HepG2 (cell line): ENCODE measurements around the gene SPPL2B. TPM values are rescaled to one million over a fixed set of nuclear protein-coding genes. Genes with fewer than 3 reads are reported as not detected.

Experiments
- ATAC-seq: fragments of 200-7000 bp; cut with Tn5 transposase; 3 replicates; pipeline ENCODE4 v1.9.1; 2020; ENCODE audit warnings: mild to moderate bottlenecking, moderate library complexity
- BruUV-seq: library from RNA; stranded (reverse); fragments of 400-500 nt; replicated peaks from 2 replicates; lab custom pipeline; 2021; lab: Mats Ljungman, UMichigan
- CTCF ChIA-PET: fragments of 300-600 bp; formaldehyde crosslinking; extraction: SDS; loops from one replicate; lab custom pipeline; 2021; ENCODE audit warnings: low total read pairs, inconsistent platforms, low intra/inter-chr PET ratio; lab: Yijun Ruan, JAX
- POLR2A ChIA-PET: fragments of 350-600 bp; sonication (Branson Sonifier 250); formaldehyde crosslinking; loops from one replicate; lab custom pipeline; 2020; ENCODE audit warnings: antibody characterized with exemption, inconsistent platforms; lab: Yijun Ruan, JAX
- DNase-seq: peaks from one replicate; pipeline ENCODE4 v3.0.0-alpha.2; 2015; ENCODE audit warnings: low spot score
- FAIRE-seq: peaks from 3 replicates; lab custom pipeline; 2011; peaks lifted over from hg19 to GRCh38; lab: Jason Lieb, UNC
- H2AFZ ChIP-seq: one replicate; pipeline ENCODE4 v1.6.1; 2011; ENCODE audit warnings: low read length, inconsistent platforms
- H3K27ac ChIP-seq: fragments of 300-600 bp; 3 replicates; pipeline ENCODE4 v1.8.0; 2011; ENCODE audit warnings: mixed run types, mild to moderate bottlenecking, mixed read lengths, low read length, inconsistent platforms; ENCODE audit not compliant: insufficient read depth; ENCODE audit errors: extremely low read length
- H3K27me3 ChIP-seq, 2 experiments: fragments of 200-600 bp in 1 of 2; 2 replicates in 1 of 2; 3 replicates in 1 of 2; pipeline versions ENCODE4 v1.6.0 to v1.8.0; 2011; ENCODE audit warnings: low read length in 2 of 2, mild to moderate bottlenecking in 2 of 2, moderate library complexity in 2 of 2, inconsistent platforms in 1 of 2; ENCODE audit not compliant: insufficient read depth in 2 of 2, control insufficient read depth in 1 of 2
- H3K36me3 ChIP-seq, 2 experiments: fragments of 200-600 bp in 1 of 2; replicated peaks in 1 of 2; 2 replicates in 1 of 2; 3 replicates in 1 of 2; pipeline versions ENCODE4 v1.5.1 to v1.8.0; 2011; ENCODE audit warnings: low read length in 2 of 2, inconsistent platforms in 1 of 2; ENCODE audit not compliant: insufficient read depth in 2 of 2, control insufficient read depth in 1 of 2
- H3K4me1 ChIP-seq: 2 replicates; pipeline ENCODE4 v1.5.1; 2012; ENCODE audit warnings: low read length, inconsistent platforms; ENCODE audit not compliant: insufficient read depth
- H3K4me2 ChIP-seq: 2 replicates; pipeline ENCODE4 v1.6.0; 2011; ENCODE audit warnings: low read depth, low read length, inconsistent platforms
- H3K4me3 ChIP-seq, 3 experiments: fragments of 200-600 bp in 1 of 3; sonication (generic), shearing (Covaris generic) in 1 of 3; replicated peaks in 1 of 3; 2 replicates each; pipeline ENCODE4 v1.5.1; 2011 to 2016; ENCODE audit warnings: low read length in 3 of 3, inconsistent platforms in 2 of 3, low read depth in 2 of 3, mild to moderate bottlenecking in 2 of 3, control low read depth in 1 of 3, mixed read lengths in 1 of 3; ENCODE audit not compliant: insufficient read depth in 1 of 3
- H3K79me2 ChIP-seq: one replicate; pipeline ENCODE4 v1.6.1; 2011; ENCODE audit warnings: low read length, inconsistent platforms; ENCODE audit not compliant: insufficient read depth
- H3K9ac ChIP-seq: 2 replicates; pipeline ENCODE4 v1.6.0; 2011; ENCODE audit warnings: mild to moderate bottlenecking, low read depth, low read length, inconsistent platforms; ENCODE audit not compliant: insufficient read depth
- H3K9me3 ChIP-seq: 2 replicates; pipeline ENCODE4 v1.5.1; 2012; ENCODE audit warnings: mild to moderate bottlenecking, low read length
- H4K20me1 ChIP-seq: 2 replicates; pipeline ENCODE4 v1.6.0; 2011; ENCODE audit warnings: inconsistent platforms, mild to moderate bottlenecking, low read length, moderate library complexity; ENCODE audit not compliant: insufficient read depth
- ZNF552 ChIP-seq: sonication (generic); formaldehyde crosslinking; IDR thresholded peaks from 2 replicates; pipeline ENCODE4 v1.9.0; 2022; ENCODE audit warnings: missing genetic modification reagents, mild to moderate bottlenecking, borderline replicate concordance
- WGBS: methylation state at CpG from one replicate; pipeline ENCODE4 v1.1.6; 2017; ENCODE audit warnings: low lambda C conversion rate; 5-methylcytosine and 5-hydroxymethylcytosine counted together
- in situ Hi-C: cut with HindIII; loops from 2 replicates; pipeline ENCODE4 v1.10.0; 2017; ENCODE audit warnings: low pct_unique_long_range_greater_than_20kb; ENCODE audit not compliant: extremely low pct_ligation_motif_present
- intact Hi-C: fragments of 100-400 bp; cut with micrococcal nuclease; formaldehyde crosslinking; loops from one replicate; pipeline ENCODE4 v1.10.0; 2022; ENCODE audit not compliant: unreplicated experiment
- polyA plus RNA-seq, 8 experiments: library from polyadenylated mRNA; depleted of rRNA in 3 of 8; stranded (reverse) in 7 of 8; unstranded in 1 of 8; fragments of >200 nt; fragmentation: Illumina TruSeq in 4 of 8; extraction: Trizol in 4 of 8; gene quantifications; 2 replicates each; pipeline versions ENCODE4 v1.2.1 to v1.2.3, GENCODE V29; 2011 to 2016; ENCODE audit warnings: low read depth in 4 of 8, missing spikeins in 1 of 8, mixed read lengths in 1 of 8; ENCODE audit not compliant: insufficient read depth in 1 of 8
- total RNA-seq, 5 experiments: library from RNA; depleted of rRNA; stranded (reverse); fragments of >200 nt; fragmentation: Illumina TruSeq; extraction: Trizol; gene quantifications; 2 replicates each; pipeline ENCODE4 v1.2.3, GENCODE V29; 2016; ENCODE audit warnings: low read depth in 1 of 5
- TF ChIP-seq, protein P1 (sequence below): sonication (generic); formaldehyde crosslinking; IDR thresholded peaks from 2 replicates; pipeline ENCODE4 v1.5.0; 2020; ENCODE audit warnings: mild to moderate bottlenecking, missing genetic modification reagents
- TF ChIP-seq, protein P2 (sequence below), 2 experiments: fragments of 450-650 bp in 1 of 2; sonication (generic) in 1 of 2; formaldehyde crosslinking in 1 of 2; IDR thresholded peaks; 2 replicates each; pipeline versions ENCODE4 v1.6.1 to v1.8.0; 2016 to 2022; ENCODE audit warnings: antibody characterized with exemption in 1 of 2, mild to moderate bottlenecking in 1 of 2, missing genetic modification reagents in 1 of 2

Gene SPPL2B
- total and polyA plus RNA-seq, 2 of the 13 experiments (the other 11 are each of a cell fraction or from before 2014, with no cell fraction given): 14.9 to 15.2 TPM

DNA sequence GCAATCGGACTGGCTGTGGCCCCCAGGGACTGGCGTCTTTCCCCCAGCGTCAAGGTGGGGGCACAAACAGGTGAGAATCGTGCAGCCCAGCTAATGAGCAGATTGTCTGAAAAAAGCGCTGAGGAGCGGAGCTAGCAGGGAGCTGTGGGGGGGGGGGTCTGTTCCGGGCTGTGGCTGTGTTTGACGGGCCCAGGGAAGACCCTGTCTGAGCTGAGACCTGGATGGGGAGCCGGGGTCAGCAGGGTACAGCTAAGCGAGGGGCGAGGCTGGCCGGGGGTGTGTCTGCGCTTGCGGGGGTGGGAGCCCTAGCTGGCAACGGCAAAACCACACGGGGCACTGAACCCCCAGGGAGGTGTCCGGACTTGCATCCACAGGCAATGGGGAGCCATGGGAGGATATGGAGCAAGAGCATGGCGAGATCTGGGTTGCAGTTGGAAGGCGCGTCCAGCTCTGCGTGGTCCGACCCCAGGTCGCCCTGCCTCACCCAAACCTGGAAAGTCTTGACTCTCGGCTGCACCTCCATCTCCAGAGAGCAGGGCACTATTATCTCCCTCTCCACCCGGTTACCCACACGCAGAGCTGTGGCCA lies 25.2 kb upstream of the SPPL2B start (continued):
- TF ChIP-seq, protein P1, sequence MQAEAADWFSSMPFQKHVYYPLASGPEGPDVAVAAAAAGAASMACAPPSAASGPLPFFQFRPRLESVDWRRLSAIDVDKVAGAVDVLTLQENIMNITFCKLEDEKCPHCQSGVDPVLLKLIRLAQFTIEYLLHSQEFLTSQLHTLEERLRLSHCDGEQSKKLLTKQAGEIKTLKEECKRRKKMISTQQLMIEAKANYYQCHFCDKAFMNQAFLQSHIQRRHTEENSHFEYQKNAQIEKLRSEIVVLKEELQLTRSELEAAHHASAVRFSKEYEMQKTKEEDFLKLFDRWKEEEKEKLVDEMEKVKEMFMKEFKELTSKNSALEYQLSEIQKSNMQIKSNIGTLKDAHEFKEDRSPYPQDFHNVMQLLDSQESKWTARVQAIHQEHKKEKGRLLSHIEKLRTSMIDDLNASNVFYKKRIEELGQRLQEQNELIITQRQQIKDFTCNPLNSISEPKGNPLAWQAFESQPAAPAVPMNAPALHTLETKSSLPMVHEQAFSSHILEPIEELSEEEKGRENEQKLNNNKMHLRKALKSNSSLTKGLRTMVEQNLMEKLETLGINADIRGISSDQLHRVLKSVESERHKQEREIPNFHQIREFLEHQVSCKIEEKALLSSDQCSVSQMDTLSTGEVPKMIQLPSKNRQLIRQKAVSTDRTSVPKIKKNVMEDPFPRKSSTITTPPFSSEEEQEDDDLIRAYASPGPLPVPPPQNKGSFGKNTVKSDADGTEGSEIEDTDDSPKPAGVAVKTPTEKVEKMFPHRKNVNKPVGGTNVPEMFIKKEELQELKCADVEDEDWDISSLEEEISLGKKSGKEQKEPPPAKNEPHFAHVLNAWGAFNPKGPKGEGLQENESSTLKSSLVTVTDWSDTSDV (CRISPR knock-in tag): no peak
- TF ChIP-seq, all 625 proteins: peak for 1

DNA sequence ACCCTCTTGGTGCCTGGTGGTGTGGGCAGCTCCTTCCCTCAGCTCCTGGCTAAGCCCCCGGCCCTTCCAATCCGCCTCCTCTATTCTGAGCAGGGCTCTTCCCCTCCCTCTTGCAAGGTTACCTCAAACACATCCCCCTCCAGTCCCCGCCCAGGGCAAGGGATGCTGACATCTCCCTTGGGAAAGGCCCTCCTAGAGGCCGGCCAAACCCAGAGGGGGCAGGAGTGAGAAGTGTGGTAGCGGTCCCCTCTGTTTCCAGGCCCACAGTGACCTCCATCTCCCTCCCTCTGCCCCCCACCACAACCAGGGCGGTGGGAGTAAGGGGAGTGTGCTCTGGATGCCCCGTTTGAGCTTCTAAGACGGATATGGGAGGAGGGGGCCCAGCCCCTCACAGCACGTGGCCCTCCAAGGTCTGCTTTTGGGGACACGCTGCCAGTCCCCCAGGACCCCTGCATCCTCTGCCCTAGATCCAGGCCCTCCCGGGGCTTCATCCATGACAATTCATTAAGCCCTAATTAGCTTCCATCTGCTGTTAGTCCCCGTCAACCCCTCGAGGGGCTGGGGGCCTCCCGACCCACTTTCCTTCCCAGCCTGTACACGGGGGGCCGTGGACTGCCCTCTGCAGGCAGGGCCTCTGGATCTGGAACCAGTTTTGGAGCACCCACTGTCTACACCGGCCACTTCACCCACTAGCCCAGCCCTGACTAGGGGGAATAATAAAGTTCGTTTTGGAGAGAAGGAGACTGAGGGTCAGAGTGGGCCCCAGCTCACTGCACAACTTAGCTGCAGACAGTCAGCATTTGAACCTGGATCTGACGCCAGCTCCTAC lies 22.8 kb upstream of the SPPL2B start:
- BruUV-seq: no TSS peak
- H4K20me1 ChIP-seq: no peaks in the 10 kb centered on the region
- CTCF ChIA-PET: no interaction called here
- peaks cover 9 to 72% of the 10 kb centered on the region in 2 experiments for H3K27me3 ChIP-seq
- no peaks in the 10 kb centered on the region for H3K79me2 ChIP-seq
- H3K36me3 ChIP-seq: no peaks in the 10 kb centered on the region
- no peak overlapping the region for H3K4me2 ChIP-seq
- H3K4me1 ChIP-seq: peaks cover 32% of the 10 kb centered on the region
- in situ Hi-C loops: no loop called here
- POLR2A ChIA-PET: interaction anchor here (0.6 kb wide), 1 partner anchor 79 kb away, joined by 4 read pairs; no protein-coding TSS in a partner anchor
- TF ChIP-seq ZNF552 (CRISPR knock-in tag): no peak
- TF ChIP-seq, protein P2, sequence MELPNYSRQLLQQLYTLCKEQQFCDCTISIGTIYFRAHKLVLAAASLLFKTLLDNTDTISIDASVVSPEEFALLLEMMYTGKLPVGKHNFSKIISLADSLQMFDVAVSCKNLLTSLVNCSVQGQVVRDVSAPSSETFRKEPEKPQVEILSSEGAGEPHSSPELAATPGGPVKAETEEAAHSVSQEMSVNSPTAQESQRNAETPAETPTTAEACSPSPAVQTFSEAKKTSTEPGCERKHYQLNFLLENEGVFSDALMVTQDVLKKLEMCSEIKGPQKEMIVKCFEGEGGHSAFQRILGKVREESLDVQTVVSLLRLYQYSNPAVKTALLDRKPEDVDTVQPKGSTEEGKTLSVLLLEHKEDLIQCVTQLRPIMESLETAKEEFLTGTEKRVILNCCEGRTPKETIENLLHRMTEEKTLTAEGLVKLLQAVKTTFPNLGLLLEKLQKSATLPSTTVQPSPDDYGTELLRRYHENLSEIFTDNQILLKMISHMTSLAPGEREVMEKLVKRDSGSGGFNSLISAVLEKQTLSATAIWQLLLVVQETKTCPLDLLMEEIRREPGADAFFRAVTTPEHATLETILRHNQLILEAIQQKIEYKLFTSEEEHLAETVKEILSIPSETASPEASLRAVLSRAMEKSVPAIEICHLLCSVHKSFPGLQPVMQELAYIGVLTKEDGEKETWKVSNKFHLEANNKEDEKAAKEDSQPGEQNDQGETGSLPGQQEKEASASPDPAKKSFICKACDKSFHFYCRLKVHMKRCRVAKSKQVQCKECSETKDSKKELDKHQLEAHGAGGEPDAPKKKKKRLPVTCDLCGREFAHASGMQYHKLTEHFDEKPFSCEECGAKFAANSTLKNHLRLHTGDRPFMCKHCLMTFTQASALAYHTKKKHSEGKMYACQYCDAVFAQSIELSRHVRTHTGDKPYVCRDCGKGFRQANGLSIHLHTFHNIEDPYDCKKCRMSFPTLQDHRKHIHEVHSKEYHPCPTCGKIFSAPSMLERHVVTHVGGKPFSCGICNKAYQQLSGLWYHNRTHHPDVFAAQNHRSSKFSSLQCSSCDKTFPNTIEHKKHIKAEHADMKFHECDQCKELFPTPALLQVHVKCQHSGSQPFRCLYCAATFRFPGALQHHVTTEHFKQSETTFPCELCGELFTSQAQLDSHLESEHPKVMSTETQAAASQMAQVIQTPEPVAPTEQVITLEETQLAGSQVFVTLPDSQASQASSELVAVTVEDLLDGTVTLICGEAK (IDR thresholded peaks at IDR 0.05): no peak
- TF ChIP-seq, protein P2 (CRISPR knock-in tag; IDR thresholded peaks at IDR 0.05): peak; percentile 56; the same call in 1 of the 2 replicates
- intact Hi-C loops: no loop called here
- DNase-seq (no peak), FAIRE-seq (no peak), ATAC-seq (no peak; the same call in 2 of the 3 replicates)
- no peak overlapping the region for H3K4me3 ChIP-seq
- WGBS: 35% methylated on average over 11 of the region's 19 CpGs
- no peak overlapping the region for H2AFZ ChIP-seq
- H3K9me3 ChIP-seq: no peaks in the 10 kb centered on the region
- H3K27ac ChIP-seq: no peak overlapping the region
- H3K9ac ChIP-seq: no peak overlapping the region
